Stimulated activated naive CD8-positive, alpha-beta T cell treated with anti-CD3 and anti-CD28 coated beads, Interleukin-15, amount 100 ng/mL, for 72 hours (primary cell): ENCODE measurements around the gene SYDE2.

Source experiments
- ATAC-seq: fragments of 150-1000 bp; cut with Tn5 transposase; 2 replicates; pipeline ENCODE4 v1.10.0; 2021; ENCODE audit warnings: mild to moderate bottlenecking, moderate library complexity
- DNase-seq, 2 donors: peaks; one replicate each; pipeline ENCODE4 v3.0.0; 2021 to 2022
- H3K27ac Mint-ChIP-seq, 2 donors: one replicate each; pipeline ENCODE4 v1.8.0; 2022; ENCODE audit warnings: mild to moderate bottlenecking in 2 of 2, mixed read lengths in 2 of 2, moderate library complexity in 2 of 2
- H3K27me3 Mint-ChIP-seq: one replicate; pipeline ENCODE4 v1.8.0; 2022; ENCODE audit warnings: mixed read lengths
- H3K4me1 Mint-ChIP-seq: one replicate; pipeline ENCODE4 v1.8.0; 2022; ENCODE audit warnings: mild to moderate bottlenecking, mixed read lengths
- H3K4me3 Mint-ChIP-seq, 2 donors: one replicate each; pipeline ENCODE4 v1.8.0; 2022; ENCODE audit warnings: mild to moderate bottlenecking in 2 of 2, mixed read lengths in 2 of 2, moderate library complexity in 1 of 2
- H3K9me3 Mint-ChIP-seq, 2 donors: one replicate each; pipeline ENCODE4 v1.8.0; 2022; ENCODE audit warnings: mixed read lengths in 2 of 2

SYDE2 gene

GRCh38 chr1:85224734-85225623 lies 24.2 kb upstream of the SYDE2 start:
- no peak overlapping the region for H3K4me3 Mint-ChIP-seq
- no peak overlapping the region for H3K27ac Mint-ChIP-seq
- H3K4me1 Mint-ChIP-seq = no peaks in the 10 kb centered on the region
- DNase-seq (no peak), ATAC-seq (no peak)
- H3K9me3 Mint-ChIP-seq = no peaks in the 10 kb centered on the region
- H3K27me3 Mint-ChIP-seq = peaks cover 8% of the 10 kb centered on the region

- Mint-ChIP-seq H3K4me3 (no peak overlapping the region), H3K27ac (no peak overlapping the region), H3K9me3 (no peaks in the 10 kb centered on the region), H3K27me3 (peaks cover 8% of the 10 kb centered on the region), H3K4me1 (no peaks in the 10 kb centered on the region)
- ATAC-seq (no peak), DNase-seq (no peak)
These were observed 23.5 kb upstream of the SYDE2 start for GRCh38 chr1:85224295-85224694.

GRCh38 chr1:85223334-85223733 lies 22.5 kb upstream of the SYDE2 start:
- no peaks in the 10 kb centered on the region for H3K4me1 Mint-ChIP-seq

GRCh38 chr1:85220756-85221201 lies 20.0 kb upstream of the SYDE2 start:
- DNase-seq = no peak
- peaks cover 22% of the 10 kb centered on the region for H3K27me3 Mint-ChIP-seq
- no peaks in the 10 kb centered on the region for H3K9me3 Mint-ChIP-seq
- no peak overlapping the region for H3K27ac Mint-ChIP-seq
- no peaks in the 10 kb centered on the region for H3K4me1 Mint-ChIP-seq
- H3K4me3 Mint-ChIP-seq = no peak overlapping the region
- no peak for ATAC-seq

More at GRCh38 chr1:85223334-85223733, 22.5 kb upstream of the SYDE2 start:
- Mint-ChIP-seq H3K27ac (no peak overlapping the region), H3K9me3 (no peaks in the 10 kb centered on the region), H3K4me3 (no peak overlapping the region), H3K27me3 (peaks cover 8% of the 10 kb centered on the region)
- ATAC-seq = no peak
- no peak for DNase-seq

- Mint-ChIP-seq H3K4me1 (no peaks in the 10 kb centered on the region), H3K27ac (no peak overlapping the region), H3K9me3 (no peaks in the 10 kb centered on the region), H3K4me3 (no peak overlapping the region), H3K27me3 (peaks cover 22% of the 10 kb centered on the region)
- DNase-seq (no peak), ATAC-seq (no peak)
These were observed 19.2 kb upstream of the SYDE2 start for GRCh38 chr1:85219853-85220610.

- Mint-ChIP-seq H3K27me3 (peaks cover 22% of the 10 kb centered on the region), H3K4me1 (no peaks in the 10 kb centered on the region), H3K4me3 (no peak overlapping the region), H3K27ac (no peak overlapping the region), H3K9me3 (no peaks in the 10 kb centered on the region)
- DNase-seq (no peak), ATAC-seq (no peak)
These were observed 15.9 kb upstream of the SYDE2 start for GRCh38 chr1:85216697-85217096.

- no peak for ATAC-seq
- no peak for DNase-seq
- Mint-ChIP-seq H3K27me3 (peaks cover 22% of the 10 kb centered on the region), H3K9me3 (no peaks in the 10 kb centered on the region), H3K27ac (no peak overlapping the region), H3K4me1 (no peaks in the 10 kb centered on the region), H3K4me3 (no peak overlapping the region)
These were observed 13.8 kb upstream of the SYDE2 start for GRCh38 chr1:85214654-85215053.

GRCh38 chr1:85208488-85208887 lies 7.7 kb upstream of the SYDE2 start:
- H3K4me1 Mint-ChIP-seq = no peaks in the 10 kb centered on the region
- no peak overlapping the region for H3K4me3 Mint-ChIP-seq
- H3K9me3 Mint-ChIP-seq = no peaks in the 10 kb centered on the region
- no peak for DNase-seq
- ATAC-seq = no peak
- H3K27me3 Mint-ChIP-seq = peaks cover 34% of the 10 kb centered on the region
- H3K27ac Mint-ChIP-seq = no peak overlapping the region

- ATAC-seq = no peak
- Mint-ChIP-seq H3K27me3 (peaks cover 22% of the 10 kb centered on the region), H3K27ac (no peak overlapping the region), H3K4me1 (peaks cover 12% of the 10 kb centered on the region), H3K4me3 (no peak overlapping the region), H3K9me3 (no peaks in the 10 kb centered on the region)
- DNase-seq = no peak
These were observed 2.9 kb upstream of the SYDE2 start for GRCh38 chr1:85203573-85204171.

GRCh38 chr1:85202864-85203255 lies 2.0 kb upstream of the SYDE2 start:
- Mint-ChIP-seq H3K27me3 (peaks cover 14% of the 10 kb centered on the region), H3K27ac (no peak overlapping the region), H3K9me3 (no peaks in the 10 kb centered on the region), H3K4me1 (peaks cover 18% of the 10 kb centered on the region), H3K4me3 (no peak overlapping the region)
- ATAC-seq = no peak
- DNase-seq = no peak

- peak overlapping the region; percentile 90 to 97 for H3K4me3 Mint-ChIP-seq
- DNase-seq = no peak
- no peak for ATAC-seq
- peaks cover 21% of the 10 kb centered on the region for H3K4me1 Mint-ChIP-seq
- peak overlapping the region; percentile 94 to 98 for H3K27ac Mint-ChIP-seq
- no peaks in the 10 kb centered on the region for H3K9me3 Mint-ChIP-seq
- peaks cover 8% of the 10 kb centered on the region for H3K27me3 Mint-ChIP-seq
These were observed 1.5 kb upstream of the SYDE2 start for GRCh38 chr1:85202092-85202863.

- Mint-ChIP-seq H3K9me3 (no peaks in the 10 kb centered on the region), H3K27ac (peak overlapping the region; percentile 94 to 98), H3K27me3 (peaks cover under 1% of the 10 kb centered on the region), H3K4me1 (peaks cover 21% of the 10 kb centered on the region), H3K4me3 (peak overlapping the region; percentile 90 to 97)
- DNase-seq (peak; percentile 64 to 77), ATAC-seq (peak; percentile 77)
These were observed 700 bp upstream of the SYDE2 start for GRCh38 chr1:85201340-85202091.

GRCh38 chr1:85199667-85200462 lies 951 bp downstream of the SYDE2 start:
- Mint-ChIP-seq H3K4me3 (peak overlapping the region; percentile 87 to 90), H3K4me1 (peaks cover 27% of the 10 kb centered on the region), H3K27me3 (no peaks in the 10 kb centered on the region), H3K9me3 (no peaks in the 10 kb centered on the region), H3K27ac (peak overlapping the region; percentile 46 to 54)
- ATAC-seq = no peak
- no peak for DNase-seq

- Mint-ChIP-seq H3K27me3 (no peaks in the 10 kb centered on the region), H3K4me1 (peaks cover 27% of the 10 kb centered on the region), H3K9me3 (no peaks in the 10 kb centered on the region), H3K27ac (no peak overlapping the region), H3K4me3 (peak overlapping the region; percentile 8 to 87)
- ATAC-seq (no peak), DNase-seq (no peak)
These were observed 2.0 kb downstream of the SYDE2 start for GRCh38 chr1:85198864-85199263.
